ENCODE measurements around the gene MDFIC2.
"Not testable (repeated sequence)": the region's sequence is repeated elsewhere in the genome, so short reads cannot be mapped to it uniquely, and the experiment has no call there.

MDFIC2 gene

GRCh38 chr3:70261283-70261682 lies 51.2 kb downstream of the MDFIC2 start:
- DNase-seq (ENCODE audit: low read depth in 1 of 2, low spot score in 1 of 2): no peak

GRCh38 chr3:70256566-70256965 lies 55.9 kb downstream of the MDFIC2 start:
- DNase-seq (ENCODE audit: low read depth in 1 of 2, low spot score in 1 of 2): no peak

- no peak for DNase-seq (ENCODE audit: low read depth in 1 of 2, low spot score in 1 of 2)
Observed at GRCh38 chr3:70250492-70250891, 61.9 kb downstream of the MDFIC2 start.

- no peak for DNase-seq (ENCODE audit: low read depth in 1 of 2, low spot score in 1 of 2)
Observed at GRCh38 chr3:70249509-70250160, 62.8 kb downstream of the MDFIC2 start.

GRCh38 chr3:70248856-70249255 lies 63.6 kb downstream of the MDFIC2 start:
- no peak for DNase-seq (ENCODE audit: low read depth in 1 of 2, low spot score in 1 of 2)

GRCh38 chr3:70247955-70248354 lies 64.5 kb downstream of the MDFIC2 start:
- DNase-seq (ENCODE audit: low read depth in 1 of 2, low spot score in 1 of 2): no peak

GRCh38 chr3:70245746-70246525 lies 66.5 kb downstream of the MDFIC2 start:
- DNase-seq (ENCODE audit: low read depth in 1 of 2, low spot score in 1 of 2): no peak

- DNase-seq (ENCODE audit: low read depth in 1 of 2, low spot score in 1 of 2): no peak
Observed at GRCh38 chr3:70244422-70244821, 68.0 kb downstream of the MDFIC2 start.

- no peak for DNase-seq (ENCODE audit: low read depth in 1 of 2, low spot score in 1 of 2)
Observed at GRCh38 chr3:70242297-70242882, 70.0 kb downstream of the MDFIC2 start.

- no peak for DNase-seq (ENCODE audit: low read depth in 1 of 2, low spot score in 1 of 2)
Observed at GRCh38 chr3:70233812-70234211, 78.6 kb downstream of the MDFIC2 start.

- DNase-seq (ENCODE audit: low read depth in 1 of 2, low spot score in 1 of 2): no peak
Observed at GRCh38 chr3:70233112-70233511, 79.3 kb downstream of the MDFIC2 start.

GRCh38 chr3:70231266-70231701 lies 81.2 kb downstream of the MDFIC2 start:
- DNase-seq (ENCODE audit: low read depth in 1 of 2, low spot score in 1 of 2): no peak

- no peak for DNase-seq (ENCODE audit: low read depth in 1 of 2, low spot score in 1 of 2)
Observed at GRCh38 chr3:70227437-70227836, 85.0 kb downstream of the MDFIC2 start.

GRCh38 chr3:70225146-70225545 lies 87.3 kb downstream of the MDFIC2 start:
- DNase-seq (ENCODE audit: low read depth in 1 of 2, low spot score in 1 of 2): no peak

- no peak for DNase-seq (ENCODE audit: low read depth in 1 of 2, low spot score in 1 of 2)
Observed at GRCh38 chr3:70224337-70224736, 88.1 kb downstream of the MDFIC2 start.

- no peak for DNase-seq (ENCODE audit: low read depth in 1 of 2, low spot score in 1 of 2)
Observed at GRCh38 chr3:70218471-70218870, 94.0 kb downstream of the MDFIC2 start.

- DNase-seq (ENCODE audit: low read depth in 1 of 2, low spot score in 1 of 2): not testable (repeated sequence)
Observed at GRCh38 chr3:70211274-70211673, 101.2 kb downstream of the MDFIC2 start.

GRCh38 chr3:70201975-70202374 lies 110.5 kb downstream of the MDFIC2 start:
- no peak for DNase-seq (ENCODE audit: low read depth in 1 of 2, low spot score in 1 of 2)

GRCh38 chr3:70189884-70190473 lies 122.5 kb downstream of the MDFIC2 start:
- DNase-seq (ENCODE audit: low read depth in 1 of 2, low spot score in 1 of 2): no peak

GRCh38 chr3:70186221-70186620 lies 126.2 kb downstream of the MDFIC2 start:
- DNase-seq (ENCODE audit: low read depth in 1 of 2, low spot score in 1 of 2): no peak

- no peak for DNase-seq (ENCODE audit: low read depth in 1 of 2, low spot score in 1 of 2)
Observed at GRCh38 chr3:70185661-70186060, 126.8 kb downstream of the MDFIC2 start.
